GM12878 (cell line): ENCODE data around the gene RFX5. TPM values are rescaled to one million over a fixed set of nuclear protein-coding genes. Genes with fewer than 3 reads are reported as not detected.

Experiments
- ATAC-seq: fragments of 200-7000 bp; cut with Tn5 transposase; 3 replicates; pipeline ENCODE4 v1.9.1; 2020; ENCODE audit warnings: mild to moderate bottlenecking, moderate library complexity
- BruUV-seq: library from RNA; stranded (reverse); fragments of 400-500 nt; replicated peaks from 2 replicates; lab custom pipeline; 2021; lab: Mats Ljungman, UMichigan
- CTCF ChIA-PET: fragments of 300-600 bp; sonication (Branson Sonifier 250); formaldehyde crosslinking; extraction: SDS; loops from one replicate; lab custom pipeline; 2021; ENCODE audit warnings: inconsistent platforms; lab: Yijun Ruan, JAX
- POLR2A ChIA-PET: fragments of 350-600 bp; formaldehyde crosslinking; extraction: SDS; loops from one replicate; lab custom pipeline; 2021; ENCODE audit warnings: inconsistent platforms; lab: Charles Lee
- RAD21 ChIA-PET: fragments of 300-600 bp; sonication (Branson Sonifier 250); formaldehyde crosslinking; loops from one replicate; lab custom pipeline; 2023; ENCODE audit warnings: antibody characterized with exemption; ENCODE audit not compliant: unreplicated experiment; lab: Charles Lee
- SMC1A ChIA-PET: fragments of 300-600 bp; sonication (Branson Sonifier 250); formaldehyde crosslinking; loops from one replicate; lab custom pipeline; 2023; ENCODE audit not compliant: unreplicated experiment, uncharacterized antibody; lab: Charles Lee
- DNase-seq: peaks from one replicate; pipeline ENCODE4 v3.0.0-alpha.2; 2011; ENCODE audit warnings: low read depth, low spot score
- FAIRE-seq: peaks from 3 replicates; lab custom pipeline; 2011; peaks lifted over from hg19 to GRCh38; lab: Jason Lieb, UNC
- H2AFZ ChIP-seq: 2 replicates; pipeline ENCODE4 v1.6.0; 2011; ENCODE audit warnings: low read depth, low read length, control low read depth; ENCODE audit not compliant: control insufficient read depth
- H3K27ac ChIP-seq: 2 replicates; pipeline ENCODE4 v1.5.1; 2011; ENCODE audit warnings: control low read depth; ENCODE audit not compliant: control insufficient read depth, insufficient read depth
- H3K27me3 ChIP-seq, 2 experiments: replicated peaks in 1 of 2; 2 replicates each; pipeline versions ENCODE4 v1.6.0 to v1.6.1; 2011; ENCODE audit warnings: low read length in 1 of 2; ENCODE audit not compliant: control insufficient read depth in 2 of 2, insufficient read depth in 2 of 2
- H3K36me3 ChIP-seq, 2 experiments: 2 replicates each; pipeline ENCODE4 v1.5.1; 2011; ENCODE audit warnings: low read length in 1 of 2; ENCODE audit not compliant: control insufficient read depth in 2 of 2, insufficient read depth in 2 of 2
- H3K4me1 ChIP-seq: 2 replicates; pipeline ENCODE4 v1.6.1; 2011; ENCODE audit warnings: mild to moderate bottlenecking, low read length, moderate library complexity, mixed read lengths; ENCODE audit not compliant: control insufficient read depth, insufficient read depth
- H3K4me2 ChIP-seq: 2 replicates; pipeline ENCODE4 v1.6.0; 2011; ENCODE audit warnings: control low read depth; ENCODE audit not compliant: control insufficient read depth, insufficient read depth
- H3K4me3 ChIP-seq: fragments of 200-600 bp; sonication (generic); 2 replicates; pipeline ENCODE4 v1.5.1; 2016
- H3K79me2 ChIP-seq: 2 replicates; pipeline ENCODE4 v1.6.0; 2011; ENCODE audit warnings: low read length; ENCODE audit not compliant: control insufficient read depth, insufficient read depth
- H3K9ac ChIP-seq: 2 replicates; pipeline ENCODE4 v1.8.0; 2011; ENCODE audit warnings: low read length, control low read depth, mixed read lengths; ENCODE audit not compliant: control insufficient read depth, insufficient read depth
- H3K9me3 ChIP-seq: replicated peaks from 3 replicates; pipeline ENCODE4 v1.5.1; 2011; ENCODE audit warnings: mild to moderate bottlenecking, low read length; ENCODE audit not compliant: control insufficient read depth, insufficient read depth
- H4K20me1 ChIP-seq: 2 replicates; pipeline ENCODE4 v1.6.0; 2011; ENCODE audit not compliant: control insufficient read depth, insufficient read depth
- CBX5 ChIP-seq: sonication (generic); IDR thresholded peaks from 2 replicates; pipeline ENCODE4 v1.6.1; 2016; ENCODE audit warnings: low read depth, moderate library complexity, mild to moderate bottlenecking, inconsistent platforms
- CEBPB ChIP-seq, 2 experiments: fragments of 150-350 bp in 1 of 2; IDR thresholded peaks; 2 replicates each; pipeline ENCODE4 v1.6.1; 2012 to 2014; ENCODE audit warnings: low read depth in 2 of 2, low read length in 2 of 2, borderline replicate concordance in 1 of 2, inconsistent platforms in 1 of 2
- CHD2 ChIP-seq: IDR thresholded peaks from 2 replicates; pipeline ENCODE4 v1.6.1; 2011; ENCODE audit warnings: low read depth, low read length, improper control_type of control experiment, borderline replicate concordance
- ESRRA ChIP-seq: IDR thresholded peaks from 2 replicates; pipeline ENCODE4 v1.6.1; 2012; ENCODE audit warnings: mild to moderate bottlenecking, low read length, improper control_type of control experiment
- LARP7 ChIP-seq: fragments of 450-650 bp; IDR thresholded peaks from 2 replicates; pipeline ENCODE4 v1.6.1; 2017; ENCODE audit warnings: mild to moderate bottlenecking
- MEF2B ChIP-seq: fragments of 450-650 bp; IDR thresholded peaks from 2 replicates; pipeline ENCODE4 v1.6.1; 2018; ENCODE audit warnings: mild to moderate bottlenecking, moderate library complexity; ENCODE audit not compliant: partially characterized antibody, poor library complexity, severe bottlenecking
- RAD21 ChIP-seq: IDR thresholded peaks from 2 replicates; pipeline ENCODE4 v1.6.1; 2011; ENCODE audit warnings: mild to moderate bottlenecking, low read depth, low read length, moderate library complexity; ENCODE audit not compliant: insufficient read depth
- RUNX3 ChIP-seq: IDR thresholded peaks from 2 replicates; pipeline ENCODE4 v1.6.1; 2012; ENCODE audit warnings: low read length, inconsistent platforms
- SP1 ChIP-seq: IDR thresholded peaks from one replicate; pipeline ENCODE4 v1.6.1; 2011; ENCODE audit warnings: low read depth, low read length
- ZNF207 ChIP-seq: fragments of 450-650 bp; IDR thresholded peaks from 2 replicates; pipeline ENCODE4 v1.6.1; 2014; ENCODE audit warnings: antibody characterized with exemption, mild to moderate bottlenecking, borderline replicate concordance
- WGBS: methylation state at CpG from one replicate; pipeline ENCODE4 v1.1.6; 2016; ENCODE audit warnings: low lambda C conversion rate; ENCODE audit not compliant: insufficient replicate concordance, insufficient coverage; ENCODE audit errors: missing lambda C conversion rate; 5-methylcytosine and 5-hydroxymethylcytosine counted together
- in situ Hi-C: fragments of 300-500 bp; cut with MboI; formaldehyde crosslinking; loops from 9 replicates; pipeline ENCODE4 v1.14.3; 2018; ENCODE audit warnings: mixed read lengths
- intact Hi-C: fragments of 100-400 bp; cut with micrococcal nuclease; formaldehyde crosslinking; loops from one replicate; pipeline ENCODE4 v1.14.2; 2022; ENCODE audit not compliant: unreplicated experiment
- polyA plus RNA-seq, 11 experiments: library from polyadenylated mRNA; depleted of rRNA in 4 of 11; unstranded in 6 of 11; stranded (reverse) in 5 of 11; fragments of >200 nt; fragmentation: Nextera tagmentation in 4 of 11; fragmentation: Illumina TruSeq in 1 of 11; extraction: Ambion mirVana in 4 of 11; extraction: Trizol in 1 of 11; gene quantifications; 1 replicate in 1 of 11; 2 replicates in 10 of 11; pipeline versions ENCODE4 v1.2.1 to v1.2.3, GENCODE V29; 2011 to 2016; ENCODE audit warnings: inconsistent platforms in 2 of 11, missing spikeins in 2 of 11, low read depth in 1 of 11
- total RNA-seq, 4 experiments: library from RNA; depleted of rRNA in 3 of 4; stranded (reverse); fragments of >200 nt in 3 of 4; fragmentation: Illumina TruSeq in 1 of 4; extraction: Trizol in 1 of 4; gene quantifications; 2 replicates each; pipeline versions ENCODE4 v1.2.1 to v1.2.3, GENCODE V29; 2013 to 2021
- TF ChIP-seq, protein P1 (sequence below): fragments of 450-650 bp; formaldehyde crosslinking; IDR thresholded peaks from 2 replicates; pipeline ENCODE4 v1.4.0; 2020; ENCODE audit warnings: mild to moderate bottlenecking, moderate library complexity
- TF ChIP-seq, protein P2 (sequence below): IDR thresholded peaks from 2 replicates; pipeline ENCODE4 v1.6.1; 2011; ENCODE audit warnings: low read depth, low read length, improper control_type of control experiment, borderline replicate concordance
- TF ChIP-seq, protein P3 (sequence below): IDR thresholded peaks from 2 replicates; pipeline ENCODE4 v1.6.1; 2012; ENCODE audit warnings: low read depth, low read length, improper control_type of control experiment

The RFX5 gene
- total and polyA plus RNA-seq, 10 of the 15 experiments (the other 5 are each of a cell fraction or from before 2014, with no cell fraction given), result 14.1 to 198 (median 124) TPM

DNA sequence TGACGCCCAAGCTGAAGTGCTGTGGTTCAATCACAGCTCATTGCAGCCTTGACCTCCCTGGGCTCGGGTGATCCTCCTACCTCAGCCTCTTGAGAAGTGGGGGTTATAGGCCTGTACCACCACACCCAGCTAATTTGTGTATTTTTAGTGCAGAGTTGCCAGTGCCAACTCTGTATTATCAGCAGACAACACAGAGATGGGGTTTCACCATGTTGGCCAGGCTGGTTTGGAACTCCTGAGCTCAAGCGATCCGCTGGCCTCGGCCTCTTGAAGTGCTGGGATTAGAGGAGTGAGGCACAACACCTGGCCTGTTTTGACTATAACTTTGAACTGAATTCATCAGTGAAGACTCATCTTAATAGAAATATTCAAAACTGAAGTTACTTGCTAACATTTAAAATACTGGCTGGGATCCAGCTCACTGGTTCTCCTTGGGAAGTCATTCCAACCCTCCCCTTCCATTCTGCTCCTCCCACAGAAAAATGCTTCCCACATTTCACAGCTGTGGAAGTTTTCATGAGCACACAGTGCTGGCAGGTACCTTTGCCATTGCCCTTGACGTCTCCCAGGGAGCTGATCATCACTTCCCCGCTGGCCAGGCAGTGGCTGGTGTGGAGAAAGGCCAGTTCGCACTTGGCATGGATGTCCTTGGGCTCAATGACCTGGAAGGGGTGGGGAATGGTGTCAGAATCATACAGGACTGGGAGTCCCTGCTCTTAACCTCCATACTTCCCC, 20.8 kb upstream of the RFX5 start (continued):
- TF ChIP-seq, protein P1, sequence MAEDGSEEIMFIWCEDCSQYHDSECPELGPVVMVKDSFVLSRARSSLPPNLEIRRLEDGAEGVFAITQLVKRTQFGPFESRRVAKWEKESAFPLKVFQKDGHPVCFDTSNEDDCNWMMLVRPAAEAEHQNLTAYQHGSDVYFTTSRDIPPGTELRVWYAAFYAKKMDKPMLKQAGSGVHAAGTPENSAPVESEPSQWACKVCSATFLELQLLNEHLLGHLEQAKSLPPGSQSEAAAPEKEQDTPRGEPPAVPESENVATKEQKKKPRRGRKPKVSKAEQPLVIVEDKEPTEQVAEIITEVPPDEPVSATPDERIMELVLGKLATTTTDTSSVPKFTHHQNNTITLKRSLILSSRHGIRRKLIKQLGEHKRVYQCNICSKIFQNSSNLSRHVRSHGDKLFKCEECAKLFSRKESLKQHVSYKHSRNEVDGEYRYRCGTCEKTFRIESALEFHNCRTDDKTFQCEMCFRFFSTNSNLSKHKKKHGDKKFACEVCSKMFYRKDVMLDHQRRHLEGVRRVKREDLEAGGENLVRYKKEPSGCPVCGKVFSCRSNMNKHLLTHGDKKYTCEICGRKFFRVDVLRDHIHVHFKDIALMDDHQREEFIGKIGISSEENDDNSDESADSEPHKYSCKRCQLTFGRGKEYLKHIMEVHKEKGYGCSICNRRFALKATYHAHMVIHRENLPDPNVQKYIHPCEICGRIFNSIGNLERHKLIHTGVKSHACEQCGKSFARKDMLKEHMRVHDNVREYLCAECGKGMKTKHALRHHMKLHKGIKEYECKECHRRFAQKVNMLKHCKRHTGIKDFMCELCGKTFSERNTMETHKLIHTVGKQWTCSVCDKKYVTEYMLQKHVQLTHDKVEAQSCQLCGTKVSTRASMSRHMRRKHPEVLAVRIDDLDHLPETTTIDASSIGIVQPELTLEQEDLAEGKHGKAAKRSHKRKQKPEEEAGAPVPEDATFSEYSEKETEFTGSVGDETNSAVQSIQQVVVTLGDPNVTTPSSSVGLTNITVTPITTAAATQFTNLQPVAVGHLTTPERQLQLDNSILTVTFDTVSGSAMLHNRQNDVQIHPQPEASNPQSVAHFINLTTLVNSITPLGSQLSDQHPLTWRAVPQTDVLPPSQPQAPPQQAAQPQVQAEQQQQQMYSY (CRISPR knock-in tag), result no peak
- TF ChIP-seq ESRRA, result no peak

DNA sequence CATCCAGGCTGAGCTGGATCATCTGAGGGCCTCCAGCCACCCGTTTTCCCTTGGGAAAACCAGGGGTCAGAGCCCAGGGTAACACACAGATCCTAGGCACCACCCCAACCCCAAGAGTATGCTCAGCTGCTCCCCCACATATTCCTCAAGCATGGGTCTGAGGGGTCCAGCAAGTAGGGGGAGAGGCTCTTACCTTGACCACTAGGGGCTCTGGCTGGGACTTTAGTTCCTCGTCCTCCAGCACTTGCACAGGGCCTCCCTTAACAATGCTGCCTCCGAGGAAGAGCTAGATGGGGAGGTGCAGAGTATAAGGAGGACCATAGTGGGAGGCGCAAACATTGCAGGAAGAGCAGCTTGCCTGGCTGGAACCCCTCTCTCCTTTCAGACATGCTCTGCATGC, 17.9 kb upstream of the RFX5 start:
- FAIRE-seq (no peak), DNase-seq (no peak), ATAC-seq (0 out of 3 replicates have a peak, but pooled peaks have one; percentile 16)
- ChIA-PET SMC1A (no interaction called here), CTCF (interaction anchor here (1.6 kb wide), 1 partner anchor 24 kb away, joined by 4 read pairs; no protein-coding TSS in a partner anchor), RAD21 (no interaction called here), POLR2A (no interaction called here)
- WGBS, result 15% methylated on average over 4 of the region's 4 CpGs
- no TSS peak for BruUV-seq
- Histone ChIP-seq H3K4me3 (no peak overlapping the region), H3K27me3 (no peaks in the 10 kb centered on the region), H3K4me1 (no peaks in the 10 kb centered on the region), H2AFZ (no peak overlapping the region), H3K9ac (no peak overlapping the region), H3K27ac (no peak overlapping the region), H3K9me3 (peaks cover 7% of the 10 kb centered on the region), H3K36me3 (no peaks in the 10 kb centered on the region), H4K20me1 (no peaks in the 10 kb centered on the region), H3K79me2 (no peaks in the 10 kb centered on the region), H3K4me2 (no peak overlapping the region)
- intact Hi-C loops, result no loop called here
- in situ Hi-C loops, result no loop called here
- TF ChIP-seq, protein P2, sequence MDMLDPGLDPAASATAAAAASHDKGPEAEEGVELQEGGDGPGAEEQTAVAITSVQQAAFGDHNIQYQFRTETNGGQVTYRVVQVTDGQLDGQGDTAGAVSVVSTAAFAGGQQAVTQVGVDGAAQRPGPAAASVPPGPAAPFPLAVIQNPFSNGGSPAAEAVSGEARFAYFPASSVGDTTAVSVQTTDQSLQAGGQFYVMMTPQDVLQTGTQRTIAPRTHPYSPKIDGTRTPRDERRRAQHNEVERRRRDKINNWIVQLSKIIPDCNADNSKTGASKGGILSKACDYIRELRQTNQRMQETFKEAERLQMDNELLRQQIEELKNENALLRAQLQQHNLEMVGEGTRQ, result no peak
- TF ChIP-seq, protein P3, sequence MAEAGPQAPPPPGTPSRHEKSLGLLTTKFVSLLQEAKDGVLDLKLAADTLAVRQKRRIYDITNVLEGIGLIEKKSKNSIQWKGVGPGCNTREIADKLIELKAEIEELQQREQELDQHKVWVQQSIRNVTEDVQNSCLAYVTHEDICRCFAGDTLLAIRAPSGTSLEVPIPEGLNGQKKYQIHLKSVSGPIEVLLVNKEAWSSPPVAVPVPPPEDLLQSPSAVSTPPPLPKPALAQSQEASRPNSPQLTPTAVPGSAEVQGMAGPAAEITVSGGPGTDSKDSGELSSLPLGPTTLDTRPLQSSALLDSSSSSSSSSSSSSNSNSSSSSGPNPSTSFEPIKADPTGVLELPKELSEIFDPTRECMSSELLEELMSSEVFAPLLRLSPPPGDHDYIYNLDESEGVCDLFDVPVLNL, result no peak
- TF ChIP-seq RUNX3 (no peak), MEF2B (no peak), CBX5 (no peak), CHD2 (no peak), RAD21 (no peak), SP1 (no peak), CEBPB (IDR thresholded peaks at IDR 0.05; ENCODE audit: borderline replicate concordance in 1 of 2, low read depth in 2 of 2, low read length in 2 of 2) (no peak), LARP7 (no peak), ZNF207 (no peak)
